Measurements from ENCODE around the gene ECE1. TPM values are rescaled to one million over a fixed set of nuclear protein-coding genes. Genes with fewer than 3 reads are reported as not detected.

Gene ECE1
- total and polyA plus RNA-seq, 2 of the 4 experiments (the other 2 are of a cell fraction), result 61.8 to 124 TPM

DNA sequence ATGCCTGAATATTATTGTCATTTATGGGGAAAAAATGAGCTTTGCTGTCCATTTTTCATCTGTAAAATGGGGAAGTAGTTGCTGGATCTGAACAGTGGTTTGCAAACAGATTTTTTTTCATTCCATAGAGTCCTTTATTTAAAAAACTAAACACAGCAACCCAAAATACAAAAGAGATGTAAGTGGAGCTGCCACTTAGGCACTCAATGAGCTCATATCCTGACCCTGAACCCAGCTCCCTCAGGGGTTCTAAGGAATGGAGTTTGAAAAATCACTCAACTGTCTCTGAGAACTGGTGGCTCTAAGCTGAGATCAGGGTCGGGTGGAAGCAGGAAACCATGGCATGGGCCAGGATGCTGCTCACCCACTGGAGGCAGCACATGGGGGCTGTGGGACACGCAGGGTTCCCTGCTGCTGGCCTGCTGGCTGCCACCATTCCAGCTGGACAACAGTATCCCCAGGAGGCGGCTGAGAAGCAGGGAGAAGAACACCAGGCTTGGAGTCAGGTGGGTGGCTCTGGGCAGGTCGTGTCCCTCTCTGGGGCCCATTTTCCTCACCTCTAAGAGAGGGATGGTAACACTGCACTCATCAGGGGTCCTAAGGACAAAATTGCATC lies 9.6 kb upstream of the ECE1 start:
- H2BK120ac ChIP-seq (ENCODE audit: low read depth, low read length), result no peak overlapping the region
- H2BK15ac ChIP-seq (ENCODE audit: low read depth, low read length), result no peak overlapping the region
- CTCF ChIA-PET, result interaction anchor here (1.5 kb wide), 1 partner anchor 68 kb away, joined by 3 read pairs; no protein-coding TSS in a partner anchor
- H2AK5ac ChIP-seq (ENCODE audit: low read depth, low read length), result peak overlapping the region; percentile 47; the same call in 1 of the 2 replicates
- no peak overlapping the region for H4K91ac ChIP-seq (ENCODE audit: insufficient read depth, low read depth, low read length)
- no TSS peak for BruUV-seq (replicated peaks)
- peaks cover 4% of the 10 kb centered on the region; the same call in 1 of the 2 replicates for H3K36me3 ChIP-seq (ENCODE audit: control insufficient read depth, insufficient read depth, low read length)
- peaks cover 27% of the 10 kb centered on the region for H3K4me1 ChIP-seq (ENCODE audit: control insufficient read depth, insufficient read depth, low read length)
- H4K20me1 ChIP-seq (ENCODE audit: insufficient read depth, low read length), result peaks cover 36% of the 10 kb centered on the region
- H4K8ac ChIP-seq (ENCODE audit: low read depth in 2 of 2, low read length in 2 of 2), result no peak overlapping the region; a peak in 1 of 4 replicates
- no peak for ATAC-seq (ENCODE audit: low read depth)
- H3K4ac ChIP-seq (ENCODE audit: low read depth, low read length), result 0 out of 2 replicates have a peak overlapping the region, but pooled peaks have one; percentile 7
- H3K56ac ChIP-seq (ENCODE audit: extremely low read depth, insufficient read depth, low read length), result no peak overlapping the region
- no peak overlapping the region for H2BK20ac ChIP-seq (ENCODE audit: low read depth, low read length)
- DNase-seq, result no peak
- dilution Hi-C loops (cut with HindIII; ENCODE audit: low sequenced_read_pairs, unreplicated experiment) (no loop called here), intact Hi-C loops (cut with micrococcal nuclease) (no loop called here), in situ Hi-C loops (cut with MboI; ENCODE audit: low sequenced_read_pairs) (no loop called here)
- peaks cover 43 to 85% of the 10 kb centered on the region in 2 experiments for H3K79me1 ChIP-seq (ENCODE audit: low read depth in 1 of 2, low read length in 2 of 2)
- no peak overlapping the region for H3K4me3 ChIP-seq (ENCODE audit: insufficient read depth, low read depth, low read length)
- H3K23ac ChIP-seq (ENCODE audit: low read depth, low read length), result no peak overlapping the region
- H3K18ac ChIP-seq (ENCODE audit: low read depth, low read length), result no peak overlapping the region
- H4K5ac ChIP-seq (ENCODE audit: low read depth, low read length), result no peak overlapping the region
- no peaks in the 10 kb centered on the region for H3K9me3 ChIP-seq (ENCODE audit: control insufficient read depth, insufficient read depth, low read length)
- WGBS, 2 experiments (ENCODE audit: extremely low coverage in 2 of 2, insufficient read length in 1 of 2), result 65% methylated on average over 2 of the region's 4 CpGs; no CpG with 5 or more reads in 1 of the 2 experiments
- H3K27me3 ChIP-seq (ENCODE audit: control insufficient read depth, insufficient read depth, low read length), result no peaks in the 10 kb centered on the region
- POLR2A ChIA-PET (ENCODE audit: unreplicated experiment), result no interaction called here
- H2AFZ ChIP-seq (replicated peaks; ENCODE audit: low read length, poor library complexity), result no peak overlapping the region
- peaks cover 35% of the 10 kb centered on the region for H3K9me1 ChIP-seq (ENCODE audit: insufficient read depth, low read length)
- H2BK5ac ChIP-seq (ENCODE audit: low read depth, low read length, poor library complexity, severe bottlenecking), result no peak overlapping the region
- H3K9ac ChIP-seq (ENCODE audit: low read depth, low read length), result no peak overlapping the region
- TF ChIP-seq MAZ (IDR thresholded peaks at IDR 0.05; ENCODE audit: borderline replicate concordance, low read depth, low read length) (no peak), BHLHE40 (IDR thresholded peaks at IDR 0.05; ENCODE audit: low read depth, low read length) (no peak), SMC3 (IDR thresholded peaks at IDR 0.05; ENCODE audit: low read depth, low read length) (no peak), CTCF (conservative IDR thresholded peaks at IDR 0.05; ENCODE audit: low read depth, low read length) (no peak)
- no peak overlapping the region for H3K4me2 ChIP-seq (ENCODE audit: low read depth, low read length)
- H3K27ac ChIP-seq (ENCODE audit: insufficient read depth, low read length), result no peak overlapping the region
- no peak overlapping the region for H3K14ac ChIP-seq (replicated peaks; ENCODE audit: low read depth, low read length)
- H2AK9ac ChIP-seq (replicated peaks; ENCODE audit: low read depth, low read length, poor library complexity), result peak overlapping the region; percentile 11

All from IMR-90 (cell line).